Lower leg skin (tissue), 4 donors: ENCODE results near the gene MFAP3L. TPM values are rescaled to one million over a fixed set of nuclear protein-coding genes. Genes with fewer than 3 reads are reported as not detected.
"Not testable (repeated sequence)": the region's sequence is repeated elsewhere in the genome, so short reads cannot be mapped to it uniquely, and the experiment has no call there.

Experiments used
- DNase-seq, 2 donors: peaks; one replicate each; pipeline ENCODE4 v3.0.0-alpha.2; 2019; ENCODE audit warnings: low spot score in 2 of 2
- H3K4me3 ChIP-seq: fragments of 200-600 bp; sonication (generic); 2 replicates; pipeline ENCODE4 v1.5.1; 2017; ENCODE audit warnings: mild to moderate bottlenecking, low read depth; ENCODE audit not compliant: poor library complexity, severe bottlenecking
- POLR2A ChIP-seq, 2 donors: fragments of 450-650 bp; IDR thresholded peaks; one replicate each; pipeline ENCODE4 v1.6.1; 2016 to 2017; ENCODE audit warnings: antibody characterized with exemption in 2 of 2, mild to moderate bottlenecking in 1 of 2, moderate library complexity in 1 of 2
- WGBS, 2 donors: methylation state at CpG; one replicate each; pipeline ENCODE4 v1.1.5; 2018; 5-methylcytosine and 5-hydroxymethylcytosine counted together
- intact Hi-C: fragments of 100-400 bp; cut with DNase I; formaldehyde crosslinking; loops from one replicate; pipeline ENCODE4 v1.15.0; 2023; ENCODE audit warnings: low total_unique reads
- total RNA-seq, 4 donors: library from RNA; depleted of rRNA; stranded (reverse); fragments of >200 nt; gene quantifications; one replicate each; pipeline ENCODE4 v1.1.0, GENCODE V29; 2016
- TF ChIP-seq, protein P1 (sequence below), 3 donors: fragments of 450-650 bp; IDR thresholded peaks; one replicate each; pipeline ENCODE4 v1.5.1; 2016; ENCODE audit warnings: antibody characterized with exemption in 3 of 3, mild to moderate bottlenecking in 3 of 3, moderate library complexity in 2 of 3

MFAP3L gene
- total RNA-seq, 4 donors from 2014 or later = 93.6 to 110 (median 97.9) TPM

- H3K4me3 ChIP-seq = no peak overlapping the region
- TF ChIP-seq, protein P1, sequence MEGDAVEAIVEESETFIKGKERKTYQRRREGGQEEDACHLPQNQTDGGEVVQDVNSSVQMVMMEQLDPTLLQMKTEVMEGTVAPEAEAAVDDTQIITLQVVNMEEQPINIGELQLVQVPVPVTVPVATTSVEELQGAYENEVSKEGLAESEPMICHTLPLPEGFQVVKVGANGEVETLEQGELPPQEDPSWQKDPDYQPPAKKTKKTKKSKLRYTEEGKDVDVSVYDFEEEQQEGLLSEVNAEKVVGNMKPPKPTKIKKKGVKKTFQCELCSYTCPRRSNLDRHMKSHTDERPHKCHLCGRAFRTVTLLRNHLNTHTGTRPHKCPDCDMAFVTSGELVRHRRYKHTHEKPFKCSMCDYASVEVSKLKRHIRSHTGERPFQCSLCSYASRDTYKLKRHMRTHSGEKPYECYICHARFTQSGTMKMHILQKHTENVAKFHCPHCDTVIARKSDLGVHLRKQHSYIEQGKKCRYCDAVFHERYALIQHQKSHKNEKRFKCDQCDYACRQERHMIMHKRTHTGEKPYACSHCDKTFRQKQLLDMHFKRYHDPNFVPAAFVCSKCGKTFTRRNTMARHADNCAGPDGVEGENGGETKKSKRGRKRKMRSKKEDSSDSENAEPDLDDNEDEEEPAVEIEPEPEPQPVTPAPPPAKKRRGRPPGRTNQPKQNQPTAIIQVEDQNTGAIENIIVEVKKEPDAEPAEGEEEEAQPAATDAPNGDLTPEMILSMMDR (IDR thresholded peaks at IDR 0.05) = no peak
- TF ChIP-seq POLR2A (IDR thresholded peaks at IDR 0.05) = no peak
- no peak for DNase-seq
- 44 to 55% methylated on average over 3 of the region's 3 CpGs for WGBS, 2 donors
- intact Hi-C loops = no loop called here
These were observed 77.9 kb downstream of the MFAP3L start for GRCh38 chr4:169948271-169948670.

DNA sequence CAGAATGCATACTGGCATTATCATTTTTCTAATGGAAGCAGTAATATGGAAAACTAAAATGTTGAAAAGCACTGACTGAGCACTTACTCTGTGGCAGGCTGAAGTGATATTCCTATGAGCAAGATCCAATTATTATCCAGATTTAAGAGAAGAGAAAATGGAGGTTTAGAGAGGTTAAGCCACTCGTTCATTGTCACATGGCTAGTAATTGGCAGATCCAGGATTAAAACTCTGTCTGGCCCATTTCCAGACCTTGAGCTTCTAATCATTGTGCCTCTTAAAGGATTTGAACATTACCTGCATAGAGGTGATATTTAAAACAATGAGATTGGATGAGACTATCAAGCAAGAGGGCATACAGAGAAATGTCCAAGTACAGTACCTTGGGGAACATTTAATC is 80.6 kb downstream of the MFAP3L start:
- no peak for DNase-seq
- TF ChIP-seq, protein P1 (IDR thresholded peaks at IDR 0.05) = no peak
- TF ChIP-seq POLR2A (IDR thresholded peaks at IDR 0.05) = no peak
- intact Hi-C loops = no loop called here
- WGBS, 2 donors = 36 to 51% methylated on average over 1 of the region's 1 CpG
- H3K4me3 ChIP-seq = no peak overlapping the region

GRCh38 chr4:169943601-169944000 is 82.6 kb downstream of the MFAP3L start:
- H3K4me3 ChIP-seq, DNase-seq, intact Hi-C loops: not testable (repeated sequence)
- WGBS, 2 donors = 91 to 95% methylated on average over 6 of the region's 6 CpGs

- intact Hi-C loops = loop anchor here (2.0 kb wide), 1 partner anchor 16 kb away; no protein-coding TSS in a partner anchor
- WGBS, 2 donors = 67 to 75% methylated on average over 5 of the region's 5 CpGs
- H3K4me3 ChIP-seq = no peak overlapping the region
- TF ChIP-seq, protein P1 (IDR thresholded peaks at IDR 0.05) = no peak
- no peak for TF ChIP-seq POLR2A (IDR thresholded peaks at IDR 0.05)
- no peak for DNase-seq
These were observed 85.1 kb downstream of the MFAP3L start for GRCh38 chr4:169941141-169941540.

GRCh38 chr4:169940460-169940859 is 85.7 kb downstream of the MFAP3L start:
- no peak for TF ChIP-seq POLR2A (IDR thresholded peaks at IDR 0.05)
- TF ChIP-seq, protein P1 (IDR thresholded peaks at IDR 0.05) = no peak
- WGBS, 2 donors = 71 to 75% methylated on average over 8 of the region's 8 CpGs
- intact Hi-C loops = loop anchor here (2.0 kb wide), 1 partner anchor 16 kb away; no protein-coding TSS in a partner anchor
- H3K4me3 ChIP-seq = no peak overlapping the region
- no peak for DNase-seq

Other genes starting within 250 kb of the MFAP3L start
- gene AADAT, start 63.6 kb upstream of the MFAP3L start, total RNA-seq = 10 to 100 TPM in 1 of 4 donors, 1 to 10 TPM in 1, under 1 TPM in 2; 0.38 to 10.3 (median 0.97) TPM